Activated CD4-positive, alpha-beta T cell treated with anti-CD3 and anti-CD28 coated beads, Interleukin-2, Interleukin-6, amounts not matched to agents 100 ng/mL and 50 ng/mL, durations not matched to agents 16 hours and 8 hours (primary cell): ENCODE measurements around the gene C14orf132.

ENCODE experiments used
- DNase-seq: peaks from one replicate; pipeline ENCODE4 v3.0.0-alpha.2; 2020

The C14orf132 gene

DNA sequence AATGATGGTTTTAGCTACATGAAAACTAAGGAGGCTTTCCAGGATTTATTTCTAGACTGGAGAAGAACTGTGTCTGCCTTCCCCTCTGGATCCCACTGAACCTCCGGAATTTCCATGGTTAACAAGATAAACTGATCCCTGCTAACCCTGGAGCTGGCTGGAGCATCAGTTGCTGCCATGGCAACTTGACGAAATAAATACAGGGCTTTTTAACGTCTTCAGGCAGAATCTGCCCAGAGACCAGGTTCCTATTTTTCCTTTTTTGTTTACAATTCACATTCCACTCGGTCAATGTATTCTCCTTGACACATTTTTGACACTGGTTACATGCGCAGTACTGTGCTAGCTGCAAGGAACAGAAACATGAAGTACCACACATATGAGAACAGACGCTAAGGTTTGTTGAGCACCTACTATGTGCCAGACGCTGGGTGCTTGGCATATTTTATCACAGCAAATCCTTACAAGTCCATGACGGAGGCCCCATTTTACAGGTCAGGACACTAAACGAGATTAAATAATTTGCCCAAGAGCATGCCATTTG, 1.7 kb downstream of the C14orf132 start:
- DNase-seq: no peak

- no peak for DNase-seq
These were observed 3.2 kb downstream of the C14orf132 start for GRCh38 chr14:96042248-96042930.

DNA sequence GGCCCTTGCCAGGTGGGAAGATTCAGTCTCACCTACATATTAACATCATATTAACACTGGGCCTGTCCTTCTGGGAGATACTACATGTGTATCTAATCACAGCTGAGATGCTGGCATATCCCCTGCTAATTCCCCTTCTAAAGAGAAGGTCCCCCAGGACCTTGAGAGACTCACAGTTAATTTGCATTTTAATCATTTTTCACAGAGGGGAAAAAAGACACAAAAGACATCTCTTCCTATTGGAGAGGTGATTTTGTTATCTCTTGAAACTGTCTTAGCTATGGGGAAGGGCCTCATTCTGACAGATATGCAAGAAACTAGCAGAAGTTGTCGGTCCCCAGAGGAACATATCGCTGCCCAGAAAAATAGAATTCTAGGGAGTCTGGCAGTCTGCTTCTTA, 7.5 kb downstream of the C14orf132 start:
- DNase-seq: no peak

DNA sequence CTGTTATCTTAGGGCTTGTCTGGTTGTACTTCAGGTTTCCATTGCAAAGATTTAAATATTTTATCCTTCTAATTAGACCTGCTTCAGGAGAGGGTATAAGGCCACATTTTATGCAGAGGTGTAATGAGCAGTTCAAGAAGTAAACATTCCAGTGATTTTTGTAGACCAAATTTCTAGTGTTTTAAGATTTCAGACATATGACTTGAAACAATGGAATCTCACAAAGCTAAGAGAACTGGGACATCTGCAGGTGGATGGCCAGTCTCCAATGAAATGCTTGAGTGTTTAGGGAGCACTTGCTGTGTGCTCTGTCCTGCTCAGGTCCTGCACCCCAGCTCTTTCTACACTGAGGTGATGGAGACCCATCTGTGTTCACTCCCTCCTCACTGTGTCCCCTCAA, 7.9 kb downstream of the C14orf132 start:
- no peak for DNase-seq

DNA sequence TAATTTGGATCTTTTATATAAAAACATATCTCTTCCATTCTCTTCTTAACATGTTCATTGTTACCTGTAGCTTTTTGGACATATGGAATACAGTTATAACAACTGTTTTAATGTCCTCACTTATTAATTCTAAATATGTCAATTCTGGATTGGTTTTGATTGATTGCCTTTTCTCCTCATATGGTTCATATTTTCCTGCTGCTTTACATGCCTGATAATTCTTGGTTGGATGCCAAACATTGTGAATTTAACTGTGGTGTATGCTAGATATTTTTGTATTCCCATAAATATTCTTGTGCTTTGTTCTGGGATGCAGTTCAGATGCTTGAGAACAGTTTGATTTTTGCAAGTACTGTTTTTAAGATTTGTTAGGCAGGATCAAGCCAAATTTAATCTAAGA, 10.8 kb downstream of the C14orf132 start:
- DNase-seq: no peak

DNA sequence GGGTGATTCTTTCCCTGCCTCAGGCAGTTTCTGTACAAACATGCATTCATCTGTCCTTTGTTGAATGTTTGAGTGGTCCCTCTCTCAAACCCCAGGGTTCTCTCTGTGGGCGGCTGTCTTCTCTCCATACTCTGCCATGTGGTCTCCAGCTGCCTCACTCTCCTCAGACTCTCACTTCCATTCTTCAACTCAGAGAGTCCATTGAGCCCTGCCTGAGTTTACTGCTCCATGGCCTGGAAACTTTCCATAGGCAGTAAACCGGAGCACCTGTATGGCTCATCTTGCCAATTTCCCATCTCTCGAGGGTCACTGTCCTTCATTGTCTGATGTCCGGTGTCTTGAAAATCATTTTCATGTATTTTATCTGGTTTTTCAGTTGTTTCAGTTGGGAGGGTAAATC, 11.3 kb downstream of the C14orf132 start:
- no peak for DNase-seq

GRCh38 chr14:96051231-96051630, 12.1 kb downstream of the C14orf132 start:
- DNase-seq: no peak

DNA sequence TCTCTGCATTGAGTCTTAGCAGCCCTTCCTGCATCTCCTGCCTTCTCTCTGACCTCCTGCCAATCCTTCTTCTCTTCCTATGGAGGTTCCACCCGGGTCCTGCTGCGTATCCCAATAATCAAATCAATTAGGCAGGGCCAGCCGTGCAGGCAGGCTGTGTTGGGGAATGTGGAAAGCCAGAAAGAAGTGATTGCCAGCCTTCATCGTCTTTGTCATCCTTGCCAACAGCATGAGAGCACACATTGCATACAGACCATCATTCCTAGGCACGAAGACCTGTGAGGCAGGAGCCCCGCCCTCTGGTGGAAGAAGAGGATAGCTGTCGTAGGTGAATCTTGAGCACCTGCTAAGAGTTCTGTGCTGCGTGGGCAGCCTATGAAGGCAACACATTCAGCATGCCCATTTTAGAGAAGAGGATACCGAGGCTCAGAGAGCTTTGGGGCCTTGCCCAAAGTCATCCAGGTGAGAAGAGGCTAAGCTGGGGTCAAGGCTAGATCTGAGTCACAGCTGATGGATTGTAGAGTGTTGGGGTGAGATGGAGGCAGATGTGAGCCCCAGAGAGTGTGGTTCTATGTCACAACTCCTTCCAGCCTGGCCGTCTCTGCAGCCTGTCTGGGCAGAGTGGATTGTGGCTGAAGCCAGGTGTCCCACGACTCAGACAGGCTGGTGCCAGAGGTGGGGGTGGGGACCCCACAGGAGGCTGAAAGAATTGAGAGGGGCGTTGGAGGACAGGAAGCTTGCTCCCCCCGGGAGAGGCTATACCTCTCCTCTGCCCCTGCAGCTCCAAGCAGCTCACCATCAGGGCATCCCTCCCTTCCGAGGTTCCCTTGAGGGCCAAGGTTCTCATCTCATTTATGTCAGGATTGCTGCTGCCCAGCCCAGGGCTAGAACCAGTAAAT, 12.7 kb downstream of the C14orf132 start:
- DNase-seq: no peak

DNA sequence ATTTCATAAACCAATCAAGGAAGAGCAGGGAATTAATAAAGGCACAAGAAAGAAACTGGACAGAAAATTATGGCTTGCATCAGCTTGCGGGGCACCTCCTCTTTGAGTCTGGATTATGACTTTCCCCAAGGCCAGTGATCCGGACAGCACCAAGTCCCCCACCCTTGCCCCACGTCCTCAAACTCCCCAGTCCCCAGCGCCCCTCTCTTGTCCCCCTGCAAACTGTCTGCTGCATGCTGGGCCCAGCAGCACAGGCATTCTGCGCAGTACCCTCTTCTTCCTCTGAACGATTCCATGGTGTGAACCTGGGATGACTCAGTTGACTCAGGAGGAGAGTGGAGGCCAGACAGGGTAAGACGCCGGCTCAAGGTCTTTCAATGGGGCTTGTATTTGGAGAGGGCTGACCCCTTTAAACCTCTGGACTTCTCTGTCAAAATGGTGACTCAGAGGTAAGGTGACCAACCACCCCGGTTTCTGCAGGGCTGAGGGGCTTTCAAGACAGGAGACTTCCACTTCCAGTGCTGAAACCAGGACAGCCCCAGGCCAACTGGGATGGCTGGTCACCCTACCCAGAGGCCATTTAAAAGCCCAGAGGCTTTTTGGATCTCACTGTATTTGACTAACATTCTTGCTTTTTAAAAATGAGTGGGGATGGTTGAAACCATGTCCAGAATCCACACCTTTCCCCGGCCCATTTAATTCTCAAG, 13.5 kb downstream of the C14orf132 start:
- no peak for DNase-seq

GRCh38 chr14:96053248-96053599, 14.1 kb downstream of the C14orf132 start:
- no peak for DNase-seq

DNA sequence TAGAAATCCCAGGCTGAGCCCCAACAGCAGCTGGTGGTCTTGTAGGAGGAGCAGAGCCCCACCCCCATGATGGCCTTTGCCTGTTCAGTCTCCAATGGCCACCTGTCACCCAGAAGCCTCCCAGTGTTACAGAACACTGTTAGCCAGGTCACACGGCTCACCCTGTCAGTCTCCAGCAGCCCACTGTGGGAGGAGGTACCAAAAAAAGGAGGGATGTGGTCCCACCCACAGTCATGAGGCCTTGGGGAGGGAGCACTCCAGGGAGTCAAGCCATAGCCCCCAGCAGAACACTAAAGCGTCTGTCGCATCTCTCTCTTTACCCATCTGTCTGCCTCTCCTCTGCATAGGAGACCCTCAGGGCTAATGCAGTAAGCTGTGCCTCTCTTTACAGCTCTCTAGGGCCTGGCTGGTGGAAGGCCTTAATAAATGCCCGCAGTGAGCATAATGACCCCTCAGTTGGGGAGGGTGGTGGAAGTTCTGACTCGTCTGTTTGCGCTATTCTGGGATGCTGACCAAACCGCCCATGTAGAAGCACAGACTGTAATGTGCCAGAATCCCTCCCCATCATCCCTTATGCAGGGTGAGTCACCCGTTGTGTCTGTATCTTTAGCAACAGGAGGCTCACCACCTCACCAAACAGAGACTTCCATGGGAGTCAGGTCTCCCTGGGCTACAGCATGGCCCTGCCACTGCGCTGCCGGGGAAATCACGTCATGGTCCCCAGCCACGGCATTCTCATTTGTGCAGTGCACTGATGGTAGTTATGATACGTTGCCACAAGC, 14.6 kb downstream of the C14orf132 start:
- no peak for DNase-seq

GRCh38 chr14:96054661-96055060, 15.5 kb downstream of the C14orf132 start:
- no peak for DNase-seq

GRCh38 chr14:96055065-96055752, 16.0 kb downstream of the C14orf132 start:
- no peak for DNase-seq

- no peak for DNase-seq
These were observed 16.8 kb downstream of the C14orf132 start for GRCh38 chr14:96055753-96056508.

GRCh38 chr14:96056509-96057422, 17.6 kb downstream of the C14orf132 start:
- no peak for DNase-seq

GRCh38 chr14:96057738-96058137, 18.6 kb downstream of the C14orf132 start:
- DNase-seq: no peak

DNA sequence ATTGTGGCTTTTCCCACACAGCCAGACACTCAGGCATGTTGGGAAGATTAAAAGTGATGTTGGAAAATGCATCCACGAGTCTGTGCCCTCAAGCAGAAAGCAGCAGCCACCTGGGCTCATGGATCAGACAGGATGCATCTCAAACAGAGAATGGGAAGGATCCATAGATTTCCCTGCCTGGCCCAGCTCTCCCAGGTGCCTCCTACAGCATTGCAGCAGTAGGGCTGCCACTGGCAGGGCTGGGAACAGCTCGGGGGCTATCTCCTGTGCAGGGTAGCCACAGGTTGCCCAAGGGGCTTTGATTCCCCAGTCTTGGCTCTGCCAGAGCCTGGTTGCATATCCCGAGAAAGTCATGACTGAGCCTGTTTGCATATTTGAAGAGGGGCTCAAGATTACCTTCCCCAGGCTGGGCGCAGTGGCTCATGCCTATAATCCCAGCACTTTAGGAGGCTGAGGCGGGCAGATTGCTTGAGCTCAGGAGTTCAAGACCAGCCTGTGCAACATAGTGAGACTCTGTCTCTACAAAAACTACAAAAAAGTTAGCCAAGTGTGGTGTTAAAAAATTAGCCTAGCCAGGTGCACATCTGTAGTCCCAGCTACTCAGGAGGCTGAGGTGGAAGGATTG, 19.5 kb downstream of the C14orf132 start:
- DNase-seq: no peak

GRCh38 chr14:96059519-96060135, 20.5 kb downstream of the C14orf132 start:
- no peak for DNase-seq
